GM23338 (cell line): ENCODE measurements around the gene SRRT. TPM values are rescaled to one million over a fixed set of nuclear protein-coding genes. Genes with fewer than 3 reads are reported as not detected.
A peak's percentile ranks its signal among the peaks of the same experiment; 100 is the strongest.

Experiments
- ATAC-seq: fragments of 200-7000 bp; cut with Tn5 transposase; 3 replicates; pipeline ENCODE4 v1.9.1; 2020
- DNase-seq: peaks from one replicate; pipeline ENCODE4 v3.0.0-alpha.2; 2015; ENCODE audit warnings: low spot score
- H2AFZ ChIP-seq: fragments of 200-600 bp; sonication (generic); 2 replicates; pipeline ENCODE4 v1.8.0; 2016; ENCODE audit warnings: antibody characterized with exemption, mild to moderate bottlenecking, moderate library complexity
- H3F3A ChIP-seq: fragments of 200-600 bp; sonication (generic); replicated peaks from 2 replicates; pipeline ENCODE4 v1.8.0; 2017; ENCODE audit warnings: antibody characterized with exemption, mixed run types, low read depth
- H3K27ac ChIP-seq: fragments of 200-600 bp; sonication (generic); 2 replicates; pipeline ENCODE4 v1.6.1; 2016; ENCODE audit warnings: low read depth
- H3K27me3 ChIP-seq: fragments of 200-600 bp; sonication (generic); 2 replicates; pipeline ENCODE4 v1.8.0; 2016; ENCODE audit warnings: mild to moderate bottlenecking, mixed run types, moderate library complexity; ENCODE audit not compliant: insufficient read depth
- H3K36me3 ChIP-seq: fragments of 200-600 bp; sonication (generic); 2 replicates; pipeline ENCODE4 v1.8.0; 2016; ENCODE audit warnings: mild to moderate bottlenecking; ENCODE audit not compliant: insufficient read depth
- H3K4me1 ChIP-seq: fragments of 200-600 bp; sonication (generic); 2 replicates; pipeline ENCODE4 v1.8.0; 2016; ENCODE audit warnings: mild to moderate bottlenecking, moderate library complexity; ENCODE audit not compliant: insufficient read depth
- H3K4me2 ChIP-seq: fragments of 200-600 bp; sonication (generic); 2 replicates; pipeline ENCODE4 v1.7.1; 2017; ENCODE audit warnings: mixed run types
- H3K4me3 ChIP-seq: fragments of 200-600 bp; sonication (generic); 2 replicates; pipeline ENCODE4 v1.6.1; 2016; ENCODE audit warnings: mixed run types
- H3K79me2 ChIP-seq: fragments of 200-600 bp; sonication (generic); replicated peaks from 2 replicates; pipeline ENCODE4 v1.8.0; 2017; ENCODE audit warnings: mild to moderate bottlenecking; ENCODE audit not compliant: insufficient read depth
- H3K9me2 ChIP-seq: fragments of 200-600 bp; sonication (generic); 2 replicates; pipeline ENCODE4 v1.8.0; 2017; ENCODE audit not compliant: insufficient read depth
- H4K20me1 ChIP-seq: fragments of 200-600 bp; sonication (generic); replicated peaks from 2 replicates; pipeline ENCODE4 v1.8.0; 2017; ENCODE audit warnings: mild to moderate bottlenecking; ENCODE audit not compliant: insufficient read depth
- H3K27ac Mint-ChIP-seq: 2 replicates; pipeline ENCODE4 v1.8.0; 2020; ENCODE audit warnings: inconsistent platforms, mild to moderate bottlenecking, moderate library complexity, mixed read lengths
- H3K27me3 Mint-ChIP-seq: 3 replicates; pipeline ENCODE4 v1.8.0; 2022; ENCODE audit warnings: low read depth, mild to moderate bottlenecking, moderate library complexity, mixed read lengths, inconsistent platforms; ENCODE audit not compliant: insufficient read depth, poor library complexity
- H3K36me3 Mint-ChIP-seq: 3 replicates; pipeline ENCODE4 v1.8.0; 2021; ENCODE audit warnings: low read depth, mild to moderate bottlenecking, inconsistent platforms, moderate library complexity, mixed read lengths
- H3K4me1 Mint-ChIP-seq: 3 replicates; pipeline ENCODE4 v1.8.0; 2020; ENCODE audit warnings: mild to moderate bottlenecking, inconsistent platforms, mixed read lengths
- H3K4me3 Mint-ChIP-seq: 3 replicates; pipeline ENCODE4 v1.8.0; 2021; ENCODE audit warnings: moderate library complexity, mild to moderate bottlenecking, inconsistent platforms, mixed read lengths
- H3K9me3 Mint-ChIP-seq: 3 replicates; pipeline ENCODE4 v1.8.0; 2020; ENCODE audit warnings: moderate library complexity, mild to moderate bottlenecking, inconsistent platforms, mixed read lengths
- ETS1 ChIP-seq: IDR thresholded peaks from 2 replicates; pipeline ENCODE4 v1.6.1; 2016; ENCODE audit warnings: antibody characterized with exemption
- EZH2 ChIP-seq: fragments of 200-600 bp; sonication (generic); IDR thresholded peaks from one replicate; pipeline ENCODE4 v1.8.0; 2017; ENCODE audit warnings: antibody characterized with exemption, mild to moderate bottlenecking, low read depth; ENCODE audit not compliant: unreplicated experiment
- EZH2phosphoT487 ChIP-seq: fragments of 200-600 bp; sonication (generic); IDR thresholded peaks from one replicate; pipeline ENCODE4 v1.8.1; 2018; ENCODE audit warnings: antibody characterized with exemption; ENCODE audit not compliant: unreplicated experiment
- JUNB ChIP-seq: IDR thresholded peaks from one replicate; pipeline ENCODE4 v1.6.1; 2016; ENCODE audit warnings: antibody characterized with exemption; ENCODE audit not compliant: unreplicated experiment
- NANOG ChIP-seq: IDR thresholded peaks from 2 replicates; pipeline ENCODE4 v1.6.1; 2016; ENCODE audit warnings: antibody characterized with exemption, borderline replicate concordance
- POLR2AphosphoS5 ChIP-seq: IDR thresholded peaks from 2 replicates; pipeline ENCODE4 v1.6.1; 2016; ENCODE audit warnings: antibody characterized with exemption, low read depth
- REST ChIP-seq: IDR thresholded peaks from one replicate; pipeline ENCODE4 v1.6.1; 2018; ENCODE audit warnings: antibody characterized with exemption; ENCODE audit not compliant: unreplicated experiment
- ZNF114 ChIP-seq: fragments of 250-450 bp; sonication (Bioruptor Pico); IDR thresholded peaks from 2 replicates; pipeline ENCODE4 v1.5.0; 2020; ENCODE audit warnings: mild to moderate bottlenecking, moderate library complexity
- ZNF462 ChIP-seq: fragments of 250-450 bp; sonication (Bioruptor Pico); IDR thresholded peaks from 2 replicates; pipeline ENCODE4 v1.5.0; 2020; ENCODE audit warnings: mild to moderate bottlenecking, moderate library complexity
- polyA plus RNA-seq: library from polyadenylated mRNA; unstranded; fragments of >200 nt; fragmentation: Nextera tagmentation; extraction: Ambion mirVana; gene quantifications from 2 replicates; pipeline ENCODE4 v1.2.1, GENCODE V29; 2016
- total RNA-seq: library from RNA; depleted of rRNA; stranded (reverse); fragments of >200 nt; shearing (Covaris generic); gene quantifications from 2 replicates; pipeline ENCODE4 v1.2.3, GENCODE V29; 2014

Gene SRRT
- total and polyA plus RNA-seq, 2 experiments from 2014 or later = 113 to 140 TPM

- H3K4me2 ChIP-seq = peak overlapping the region; percentile 34
- DNase-seq = peak; percentile 43
Observed at GRCh38 chr7:100840470-100841100, 34.3 kb upstream of the SRRT start.

GRCh38 chr7:100847360-100847759 is 27.5 kb upstream of the SRRT start:
- no peak for ATAC-seq
- no peaks in the 10 kb centered on the region for H3K9me2 ChIP-seq
- no peak overlapping the region for H3K4me2 ChIP-seq
- no peaks in the 10 kb centered on the region for H3K79me2 ChIP-seq
- 0 out of 2 replicates have a peak, but pooled peaks cover 3% of the 10 kb centered on the region for H3F3A ChIP-seq
- no peak for DNase-seq
- no peaks in the 10 kb centered on the region for H4K20me1 ChIP-seq
- no peaks in the 10 kb centered on the region for H3K36me3 ChIP-seq
- H3K4me3 ChIP-seq = no peak overlapping the region
- H3K27ac ChIP-seq = no peak overlapping the region
- Mint-ChIP-seq H3K36me3 (peaks cover 5% of the 10 kb centered on the region), H3K4me3 (no peak overlapping the region; the same call in 2 of the 3 replicates), H3K27me3 (peaks cover 2% of the 10 kb centered on the region), H3K9me3 (no peaks in the 10 kb centered on the region), H3K27ac (no peak overlapping the region), H3K4me1 (peaks cover 8% of the 10 kb centered on the region)
- H3K27me3 ChIP-seq = no peaks in the 10 kb centered on the region
- no peaks in the 10 kb centered on the region; the same call in 1 of the 2 replicates for H3K4me1 ChIP-seq
- no peak for TF ChIP-seq ZNF114 (CRISPR knock-in tag)
- no peak for TF ChIP-seq REST
- no peak for TF ChIP-seq ETS1
- TF ChIP-seq NANOG = no peak
- no peak for TF ChIP-seq JUNB
- TF ChIP-seq ZNF462 (CRISPR knock-in tag) = no peak
- no peak for TF ChIP-seq EZH2
- no peak for TF ChIP-seq POLR2AphosphoS5
- TF ChIP-seq EZH2phosphoT487 = no peak
- no peak overlapping the region for H2AFZ ChIP-seq

More at GRCh38 chr7:100840470-100841100, 34.3 kb upstream of the SRRT start:
- H3K27ac ChIP-seq = peak overlapping the region; percentile 82; the same call in 1 of the 2 replicates
- H3K4me1 ChIP-seq = peaks cover 13% of the 10 kb centered on the region
- peaks cover 19% of the 10 kb centered on the region for H3K27me3 Mint-ChIP-seq
- H3K36me3 Mint-ChIP-seq = peaks cover 8% of the 10 kb centered on the region; the same call in 1 of the 3 replicates
- ATAC-seq = no peak
- H3K4me3 ChIP-seq = no peak overlapping the region
- H3K36me3 ChIP-seq = no peaks in the 10 kb centered on the region
- H3K4me1 Mint-ChIP-seq = peaks cover 27% of the 10 kb centered on the region
- H3F3A ChIP-seq = peaks cover 10% of the 10 kb centered on the region
- H3K9me2 ChIP-seq = no peaks in the 10 kb centered on the region
- H3K4me3 Mint-ChIP-seq = peak overlapping the region; percentile 6; the same call in 1 of the 3 replicates
- H3K9me3 Mint-ChIP-seq = no peaks in the 10 kb centered on the region
- H4K20me1 ChIP-seq = no peaks in the 10 kb centered on the region
- peak overlapping the region; percentile 54 for H3K27ac Mint-ChIP-seq
- TF ChIP-seq EZH2 = no peak
- H3K79me2 ChIP-seq = no peaks in the 10 kb centered on the region
- H3K27me3 ChIP-seq = no peaks in the 10 kb centered on the region
- no peak overlapping the region for H2AFZ ChIP-seq
